Suprapubic skin (tissue), 3 donors: Measurements from ENCODE around the gene ABLIM2.

Experiments used
- CTCF ChIP-seq, 2 donors: fragments of 200-600 bp in 1 of 2; fragments of 450-650 bp in 1 of 2; sonication (generic) in 1 of 2; IDR thresholded peaks; one replicate each; pipeline ENCODE4 v1.5.1; 2016 to 2019; ENCODE audit warnings: antibody characterized with exemption in 2 of 2, mild to moderate bottlenecking in 1 of 2, moderate library complexity in 1 of 2
- POLR2AphosphoS5 ChIP-seq, 3 donors: sonication (generic); formaldehyde crosslinking; IDR thresholded peaks; one replicate each; pipeline ENCODE4 v1.6.1; 2017; ENCODE audit warnings: antibody characterized with exemption in 3 of 3

- no peak for TF ChIP-seq CTCF (IDR thresholded peaks at IDR 0.05)
- no peak for TF ChIP-seq POLR2AphosphoS5 (IDR thresholded peaks at IDR 0.05)
Observed at GRCh38 chr4:8152090-8152864, 6.3 kb downstream of the ABLIM2 start.
